ENCODE results near the gene WNT10A. TPM values are rescaled to one million over a fixed set of nuclear protein-coding genes. Genes with fewer than 3 reads are reported as not detected.
"Not testable (repeated sequence)": the region's sequence is repeated elsewhere in the genome, so short reads cannot be mapped to it uniquely, and the experiment has no call there.

The WNT10A gene
- polyA plus RNA-seq, 1 of the 3 experiments (the other 2 are of a cell fraction) = 0.02 TPM

DNA sequence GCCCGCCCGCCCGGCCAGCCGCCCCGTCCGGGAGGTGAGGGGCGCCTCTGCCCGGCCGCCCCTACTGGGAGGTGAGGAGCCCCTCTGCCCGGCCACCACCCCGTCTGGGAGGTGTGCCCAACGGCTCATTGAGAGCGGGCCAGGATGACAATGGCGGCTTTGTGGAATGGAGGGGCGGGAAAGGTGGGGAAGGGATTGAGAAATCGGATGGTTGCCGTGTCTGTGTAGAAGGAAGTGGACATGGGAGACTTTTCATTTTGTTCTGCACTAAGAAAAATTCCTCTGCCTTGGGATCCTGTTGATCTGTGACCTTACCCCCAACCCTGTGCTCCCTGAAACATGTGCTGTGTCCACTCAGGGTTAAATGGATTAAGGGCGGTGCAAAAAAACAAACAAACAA lies 33.7 kb upstream of the WNT10A start:
- H3K9ac ChIP-seq; H3K9me2 ChIP-seq; H4K20me1 ChIP-seq (ENCODE audit: insufficient read depth); H3K27me3 ChIP-seq (ENCODE audit: insufficient read depth); H3K79me2 ChIP-seq (ENCODE audit: insufficient read depth); H3K27ac ChIP-seq (ENCODE audit: low read depth in 2 of 2, low read length in 1 of 2); H3F3A ChIP-seq (replicated peaks; ENCODE audit: insufficient read depth); H3K9me3 ChIP-seq; H3K4me1 ChIP-seq (ENCODE audit: control insufficient read depth in 1 of 2, insufficient read depth in 2 of 2, low read depth in 1 of 2, low read length in 1 of 2); H3K36me3 ChIP-seq (replicated peaks in 1 of 2; ENCODE audit: control insufficient read depth in 1 of 2, insufficient read depth in 2 of 2, low read length in 1 of 2); H3K4me2 ChIP-seq; H2AFZ ChIP-seq (ENCODE audit: low read depth); H3K4me3 ChIP-seq (ENCODE audit: low read depth in 2 of 2, low read length in 1 of 2); DNase-seq; POLR2A ChIA-PET: not testable (repeated sequence)
- CTCF ChIA-PET = interaction anchor here (0.5 to 11.8 kb wide), 61 partner anchors 8 to 364 kb away, joined by 3 to 247 read pairs (median 4); partner anchors contain the start of genes BCS1L, PRKAG3, TTLL4 and WNT6
- WGBS (ENCODE audit: low lambda C conversion rate) = 67% methylated on average over 9 of the region's 18 CpGs

DNA sequence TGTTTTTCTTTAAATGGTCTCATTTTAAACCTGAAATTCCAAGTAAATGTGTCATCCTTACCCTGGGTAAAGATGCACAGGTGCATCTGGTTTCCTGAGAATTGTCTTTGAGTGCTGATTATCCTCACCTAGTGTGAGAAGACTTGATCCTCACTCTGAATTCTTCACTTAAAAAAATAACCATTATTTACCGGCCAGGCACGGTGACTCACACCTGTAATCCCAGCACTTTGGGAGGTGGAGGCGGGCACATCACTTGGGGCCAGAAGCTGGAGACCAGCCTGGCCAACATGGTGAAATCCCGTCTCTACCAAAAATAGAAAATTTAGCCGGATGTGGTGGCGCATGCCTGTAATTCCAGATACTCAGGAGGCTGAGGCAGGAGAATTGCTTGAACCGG lies 30.9 kb upstream of the WNT10A start:
- H3K4me1 ChIP-seq (ENCODE audit: control insufficient read depth in 1 of 2, insufficient read depth in 2 of 2, low read depth in 1 of 2, low read length in 1 of 2) = peaks cover 3 to 10% of the 10 kb centered on the region in 2 experiments; a peak in 1 of 4 replicates
- no peaks in the 10 kb centered on the region for H3F3A ChIP-seq (replicated peaks; ENCODE audit: insufficient read depth)
- H3K4me2 ChIP-seq = no peak overlapping the region
- no peaks in the 10 kb centered on the region for H3K36me3 ChIP-seq (replicated peaks in 1 of 2; ENCODE audit: control insufficient read depth in 1 of 2, insufficient read depth in 2 of 2, low read length in 1 of 2)
- CTCF ChIA-PET = interaction anchor here (1.0 to 11.8 kb wide), 10 partner anchors 26 to 270 kb away, joined by 3 to 247 read pairs (median 5); no protein-coding TSS in a partner anchor
- 67% methylated on average over 7 of the region's 7 CpGs for WGBS (ENCODE audit: low lambda C conversion rate)
- no peaks in the 10 kb centered on the region for H3K9me3 ChIP-seq
- no peaks in the 10 kb centered on the region for H3K9me2 ChIP-seq
- no peak overlapping the region for H3K27ac ChIP-seq (ENCODE audit: low read depth in 2 of 2, low read length in 1 of 2)
- no peaks in the 10 kb centered on the region for H3K27me3 ChIP-seq (ENCODE audit: insufficient read depth)
- no peak for DNase-seq
- POLR2A ChIA-PET = no interaction called here
- no peak overlapping the region for H3K4me3 ChIP-seq (ENCODE audit: low read depth in 2 of 2, low read length in 1 of 2)
- no peaks in the 10 kb centered on the region for H4K20me1 ChIP-seq (ENCODE audit: insufficient read depth)
- no peak overlapping the region for H3K9ac ChIP-seq
- H2AFZ ChIP-seq (ENCODE audit: low read depth) = no peak overlapping the region
- H3K79me2 ChIP-seq (ENCODE audit: insufficient read depth) = no peaks in the 10 kb centered on the region
- TF ChIP-seq TAF1 (IDR thresholded peaks at IDR 0.05; ENCODE audit: borderline replicate concordance, low read depth, low read length) (no peak), FOXM1 (IDR thresholded peaks at IDR 0.05; ENCODE audit: low read depth) (no peak), RCOR1 (IDR thresholded peaks at IDR 0.05; ENCODE audit: low read length) (no peak), CHD2 (IDR thresholded peaks at IDR 0.05; ENCODE audit: low read length, partially characterized antibody) (no peak), RAD21 (IDR thresholded peaks at IDR 0.05; ENCODE audit: low read length) (no peak), USF1 (IDR thresholded peaks at IDR 0.05; ENCODE audit: borderline replicate concordance, low read depth) (no peak), GABPA (IDR thresholded peaks at IDR 0.05; ENCODE audit: low read depth) (no peak), YY1 (IDR thresholded peaks at IDR 0.05; ENCODE audit: low read depth) (no peak), FOSL2 (IDR thresholded peaks at IDR 0.05; ENCODE audit: borderline replicate concordance, low read depth) (no peak), SIN3A (IDR thresholded peaks at IDR 0.05; ENCODE audit: borderline replicate concordance, low read depth, low read length) (no peak), RFX5 (IDR thresholded peaks at IDR 0.05; ENCODE audit: low read length) (no peak), RXRA (IDR thresholded peaks at IDR 0.05; ENCODE audit: borderline replicate concordance, low read depth) (no peak), ELF1 (IDR thresholded peaks at IDR 0.05) (no peak), EZH2phosphoT487 (IDR thresholded peaks at IDR 0.05; ENCODE audit: borderline replicate concordance, low read depth) (no peak), NRF1 (IDR thresholded peaks at IDR 0.05; ENCODE audit: low read depth, low read length) (no peak), MXI1 (IDR thresholded peaks at IDR 0.05; ENCODE audit: low read depth, low read length) (no peak), TCF12 (IDR thresholded peaks at IDR 0.05) (no peak)
- TF ChIP-seq, protein P1, sequence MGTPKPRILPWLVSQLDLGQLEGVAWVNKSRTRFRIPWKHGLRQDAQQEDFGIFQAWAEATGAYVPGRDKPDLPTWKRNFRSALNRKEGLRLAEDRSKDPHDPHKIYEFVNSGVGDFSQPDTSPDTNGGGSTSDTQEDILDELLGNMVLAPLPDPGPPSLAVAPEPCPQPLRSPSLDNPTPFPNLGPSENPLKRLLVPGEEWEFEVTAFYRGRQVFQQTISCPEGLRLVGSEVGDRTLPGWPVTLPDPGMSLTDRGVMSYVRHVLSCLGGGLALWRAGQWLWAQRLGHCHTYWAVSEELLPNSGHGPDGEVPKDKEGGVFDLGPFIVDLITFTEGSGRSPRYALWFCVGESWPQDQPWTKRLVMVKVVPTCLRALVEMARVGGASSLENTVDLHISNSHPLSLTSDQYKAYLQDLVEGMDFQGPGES (IDR thresholded peaks at IDR 0.05; ENCODE audit: low read depth, low read length) = no peak
- TF ChIP-seq, protein P2, sequence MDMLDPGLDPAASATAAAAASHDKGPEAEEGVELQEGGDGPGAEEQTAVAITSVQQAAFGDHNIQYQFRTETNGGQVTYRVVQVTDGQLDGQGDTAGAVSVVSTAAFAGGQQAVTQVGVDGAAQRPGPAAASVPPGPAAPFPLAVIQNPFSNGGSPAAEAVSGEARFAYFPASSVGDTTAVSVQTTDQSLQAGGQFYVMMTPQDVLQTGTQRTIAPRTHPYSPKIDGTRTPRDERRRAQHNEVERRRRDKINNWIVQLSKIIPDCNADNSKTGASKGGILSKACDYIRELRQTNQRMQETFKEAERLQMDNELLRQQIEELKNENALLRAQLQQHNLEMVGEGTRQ (IDR thresholded peaks at IDR 0.05; ENCODE audit: borderline replicate concordance, low read depth, low read length) = no peak

Data from SK-N-SH (cell line).